HL-60 (cell line): ENCODE results near the gene MT1X.
A peak's percentile ranks its signal among the peaks of the same experiment; 100 is the strongest.

ENCODE experiments used
- DNase-seq, 2 experiments: peaks; one replicate each; pipeline ENCODE4 v3.0.0-alpha.2; 2010 to 2020; ENCODE audit warnings: low read depth in 1 of 2, low spot score in 1 of 2
- H3K27ac ChIP-seq: fragments of 250-450 bp; sonication (Bioruptor Pico); replicated peaks from 2 replicates; pipeline ENCODE4 v1.5.1; 2020; ENCODE audit warnings: mild to moderate bottlenecking, moderate library complexity
- H3K27me3 ChIP-seq: fragments of 250-450 bp; sonication (Bioruptor Pico); 2 replicates; pipeline ENCODE4 v1.5.1; 2021; ENCODE audit warnings: mild to moderate bottlenecking, moderate library complexity; ENCODE audit not compliant: insufficient read depth, poor library complexity, severe bottlenecking
- H3K4me3 ChIP-seq: replicated peaks from 2 replicates; pipeline ENCODE4 v1.5.1; 2011; ENCODE audit warnings: mild to moderate bottlenecking, control low read depth, low read length; ENCODE audit not compliant: insufficient read depth
- GABPA ChIP-seq: IDR thresholded peaks from 2 replicates; pipeline ENCODE4 v1.6.1; 2012; ENCODE audit warnings: low read depth
- POLR2AphosphoS5 ChIP-seq: IDR thresholded peaks from 2 replicates; pipeline ENCODE4 v1.6.1; 2012; ENCODE audit warnings: low read depth
- SPI1 ChIP-seq: IDR thresholded peaks from 2 replicates; pipeline ENCODE4 v1.6.1; 2012; ENCODE audit warnings: low read depth, mild to moderate bottlenecking, borderline replicate concordance
- TF ChIP-seq, protein P1 (sequence below): IDR thresholded peaks from 2 replicates; pipeline ENCODE4 v1.6.1; 2012; ENCODE audit warnings: low read depth; ENCODE audit not compliant: insufficient replicate concordance
- TF ChIP-seq, protein P2 (sequence below): IDR thresholded peaks from one replicate; pipeline ENCODE4 v1.5.1; 2011; ENCODE audit warnings: low read length, control low read depth, inconsistent platforms; ENCODE audit not compliant: insufficient read depth

Gene MT1X

GRCh38 chr16:56728027-56728426 lies 45.8 kb downstream of the MT1X start:
- Histone ChIP-seq H3K27ac (no peak overlapping the region), H3K4me3 (no peak overlapping the region), H3K27me3 (no peaks in the 10 kb centered on the region)
- DNase-seq, result no peak
- TF ChIP-seq, protein P1, sequence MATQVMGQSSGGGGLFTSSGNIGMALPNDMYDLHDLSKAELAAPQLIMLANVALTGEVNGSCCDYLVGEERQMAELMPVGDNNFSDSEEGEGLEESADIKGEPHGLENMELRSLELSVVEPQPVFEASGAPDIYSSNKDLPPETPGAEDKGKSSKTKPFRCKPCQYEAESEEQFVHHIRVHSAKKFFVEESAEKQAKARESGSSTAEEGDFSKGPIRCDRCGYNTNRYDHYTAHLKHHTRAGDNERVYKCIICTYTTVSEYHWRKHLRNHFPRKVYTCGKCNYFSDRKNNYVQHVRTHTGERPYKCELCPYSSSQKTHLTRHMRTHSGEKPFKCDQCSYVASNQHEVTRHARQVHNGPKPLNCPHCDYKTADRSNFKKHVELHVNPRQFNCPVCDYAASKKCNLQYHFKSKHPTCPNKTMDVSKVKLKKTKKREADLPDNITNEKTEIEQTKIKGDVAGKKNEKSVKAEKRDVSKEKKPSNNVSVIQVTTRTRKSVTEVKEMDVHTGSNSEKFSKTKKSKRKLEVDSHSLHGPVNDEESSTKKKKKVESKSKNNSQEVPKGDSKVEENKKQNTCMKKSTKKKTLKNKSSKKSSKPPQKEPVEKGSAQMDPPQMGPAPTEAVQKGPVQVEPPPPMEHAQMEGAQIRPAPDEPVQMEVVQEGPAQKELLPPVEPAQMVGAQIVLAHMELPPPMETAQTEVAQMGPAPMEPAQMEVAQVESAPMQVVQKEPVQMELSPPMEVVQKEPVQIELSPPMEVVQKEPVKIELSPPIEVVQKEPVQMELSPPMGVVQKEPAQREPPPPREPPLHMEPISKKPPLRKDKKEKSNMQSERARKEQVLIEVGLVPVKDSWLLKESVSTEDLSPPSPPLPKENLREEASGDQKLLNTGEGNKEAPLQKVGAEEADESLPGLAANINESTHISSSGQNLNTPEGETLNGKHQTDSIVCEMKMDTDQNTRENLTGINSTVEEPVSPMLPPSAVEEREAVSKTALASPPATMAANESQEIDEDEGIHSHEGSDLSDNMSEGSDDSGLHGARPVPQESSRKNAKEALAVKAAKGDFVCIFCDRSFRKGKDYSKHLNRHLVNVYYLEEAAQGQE, result no peak
- no peak for TF ChIP-seq SPI1
- TF ChIP-seq POLR2AphosphoS5, result no peak
- TF ChIP-seq, protein P2, sequence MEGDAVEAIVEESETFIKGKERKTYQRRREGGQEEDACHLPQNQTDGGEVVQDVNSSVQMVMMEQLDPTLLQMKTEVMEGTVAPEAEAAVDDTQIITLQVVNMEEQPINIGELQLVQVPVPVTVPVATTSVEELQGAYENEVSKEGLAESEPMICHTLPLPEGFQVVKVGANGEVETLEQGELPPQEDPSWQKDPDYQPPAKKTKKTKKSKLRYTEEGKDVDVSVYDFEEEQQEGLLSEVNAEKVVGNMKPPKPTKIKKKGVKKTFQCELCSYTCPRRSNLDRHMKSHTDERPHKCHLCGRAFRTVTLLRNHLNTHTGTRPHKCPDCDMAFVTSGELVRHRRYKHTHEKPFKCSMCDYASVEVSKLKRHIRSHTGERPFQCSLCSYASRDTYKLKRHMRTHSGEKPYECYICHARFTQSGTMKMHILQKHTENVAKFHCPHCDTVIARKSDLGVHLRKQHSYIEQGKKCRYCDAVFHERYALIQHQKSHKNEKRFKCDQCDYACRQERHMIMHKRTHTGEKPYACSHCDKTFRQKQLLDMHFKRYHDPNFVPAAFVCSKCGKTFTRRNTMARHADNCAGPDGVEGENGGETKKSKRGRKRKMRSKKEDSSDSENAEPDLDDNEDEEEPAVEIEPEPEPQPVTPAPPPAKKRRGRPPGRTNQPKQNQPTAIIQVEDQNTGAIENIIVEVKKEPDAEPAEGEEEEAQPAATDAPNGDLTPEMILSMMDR, result no peak
- no peak for TF ChIP-seq GABPA

DNA sequence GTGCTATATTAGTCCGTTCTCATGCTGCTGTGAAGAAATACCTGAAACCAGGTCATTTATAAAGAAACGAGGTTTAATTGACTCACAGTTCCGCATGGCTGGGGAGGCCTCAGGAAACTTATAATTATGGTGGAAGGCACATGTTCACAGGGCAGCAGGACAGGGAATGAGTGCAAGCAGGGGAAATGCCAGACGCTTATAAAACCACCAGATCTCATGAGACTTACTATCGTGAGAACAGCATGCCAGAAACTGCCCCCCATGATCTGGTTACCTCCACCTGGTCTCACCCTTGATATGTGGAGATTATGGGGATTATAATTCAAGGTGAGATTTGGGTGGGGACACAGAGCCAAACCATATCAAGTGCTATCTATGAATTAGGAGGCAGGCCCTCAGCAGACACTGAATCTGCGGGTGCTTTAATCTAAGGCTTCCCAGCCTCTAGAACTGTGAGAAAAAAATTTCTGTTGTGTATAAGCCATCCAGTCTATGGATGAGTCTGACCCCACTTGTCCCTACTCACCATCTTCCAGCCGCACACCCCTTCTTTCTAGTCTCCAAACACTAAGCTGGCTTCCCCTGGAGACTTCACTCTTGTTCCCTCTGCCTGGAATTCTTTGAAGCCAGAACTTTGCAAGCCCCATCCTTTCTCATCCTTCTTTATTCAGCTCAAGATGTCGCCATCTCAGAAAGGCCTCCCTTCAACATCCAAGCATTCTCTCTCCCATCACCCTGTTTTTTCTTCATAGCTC lies 46.9 kb downstream of the MT1X start:
- H3K27me3 ChIP-seq, result no peaks in the 10 kb centered on the region
- peak overlapping the region; percentile 88 for H3K27ac ChIP-seq
- DNase-seq, result no peak
- TF ChIP-seq SPI1 (no peak), GABPA (no peak), POLR2AphosphoS5 (no peak)
- TF ChIP-seq, protein P1, result no peak
- TF ChIP-seq, protein P2, result no peak
- peak overlapping the region; percentile 100 for H3K4me3 ChIP-seq

DNA sequence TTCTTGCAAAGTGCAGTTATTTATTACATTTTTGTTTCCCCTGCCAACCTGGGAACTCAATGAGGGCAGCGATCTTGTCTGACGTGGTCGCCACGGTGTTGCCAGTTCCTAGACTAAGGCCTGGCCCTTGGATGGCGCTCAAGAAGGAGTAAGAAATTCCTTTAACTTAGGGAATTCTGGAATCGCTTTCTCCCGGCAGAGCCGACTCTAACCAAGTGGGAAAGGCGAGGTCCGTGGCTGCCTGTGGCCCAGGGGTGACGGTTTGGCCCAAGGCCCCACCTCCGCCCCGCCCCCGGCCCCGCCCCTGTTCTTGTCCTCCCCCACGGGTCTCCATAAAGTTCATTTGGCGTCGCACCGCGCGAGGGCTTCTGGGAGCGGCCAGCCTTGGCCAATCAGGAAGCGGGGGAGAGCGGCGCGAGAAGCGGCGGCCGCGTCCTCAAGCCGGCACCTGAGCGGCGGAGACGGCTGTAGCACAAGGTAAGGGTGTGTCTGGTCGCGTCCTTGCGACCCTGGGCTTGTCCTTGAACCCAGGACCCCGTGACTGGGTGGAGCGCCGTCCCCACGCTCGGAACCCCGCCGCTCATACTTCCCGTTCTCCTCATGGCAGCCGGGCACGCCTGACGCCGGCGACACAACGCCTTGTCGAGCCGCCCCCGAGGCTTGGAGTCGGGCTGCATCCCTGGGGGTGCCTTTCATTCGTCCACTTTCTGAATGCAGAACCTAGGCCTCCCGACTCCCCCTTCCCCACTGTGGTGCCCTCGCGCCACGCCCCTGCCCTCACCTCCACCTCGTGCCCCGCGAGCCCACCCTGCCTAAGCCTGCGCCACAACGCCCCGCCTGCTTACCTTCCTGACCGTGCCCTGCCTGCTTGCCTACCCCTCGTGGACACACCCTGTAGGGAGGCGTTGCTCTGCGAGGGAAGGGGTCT lies 47.7 kb downstream of the MT1X start, which contains the start of gene NUP93:
Gene NUP93, plus strand, starts transcription at position 395 of the 928 bp plus-strand sequence. CDS start 18,119 bp downstream, outside the sequence.
- H3K27ac ChIP-seq, result peak within 1 kb of the TSS; percentile 88
- TF ChIP-seq POLR2AphosphoS5, result peak; percentile 94
- TF ChIP-seq, protein P2, result no peak
- H3K4me3 ChIP-seq, result peak within 1 kb of the TSS; percentile 100
- H3K27me3 ChIP-seq, result no peaks in the 10 kb centered on the region
- peak; percentile 86 to 93 for DNase-seq
